Stimulated activated CD4-positive, alpha-beta T cell treated with anti-CD3 and anti-CD28 coated beads, Interleukin-15, amount 100 ng/mL, for 1 hour (primary cell): Measurements from ENCODE around the gene CD33.
"Not testable (repeated sequence)": the region's sequence is repeated elsewhere in the genome, so short reads cannot be mapped to it uniquely, and the experiment has no call there.

Experiments used
- DNase-seq, 2 donors: peaks; one replicate each; pipeline ENCODE4 v3.0.0-alpha.2; 2020; ENCODE audit warnings: low read depth in 1 of 2, low spot score in 1 of 2

Gene CD33

DNA sequence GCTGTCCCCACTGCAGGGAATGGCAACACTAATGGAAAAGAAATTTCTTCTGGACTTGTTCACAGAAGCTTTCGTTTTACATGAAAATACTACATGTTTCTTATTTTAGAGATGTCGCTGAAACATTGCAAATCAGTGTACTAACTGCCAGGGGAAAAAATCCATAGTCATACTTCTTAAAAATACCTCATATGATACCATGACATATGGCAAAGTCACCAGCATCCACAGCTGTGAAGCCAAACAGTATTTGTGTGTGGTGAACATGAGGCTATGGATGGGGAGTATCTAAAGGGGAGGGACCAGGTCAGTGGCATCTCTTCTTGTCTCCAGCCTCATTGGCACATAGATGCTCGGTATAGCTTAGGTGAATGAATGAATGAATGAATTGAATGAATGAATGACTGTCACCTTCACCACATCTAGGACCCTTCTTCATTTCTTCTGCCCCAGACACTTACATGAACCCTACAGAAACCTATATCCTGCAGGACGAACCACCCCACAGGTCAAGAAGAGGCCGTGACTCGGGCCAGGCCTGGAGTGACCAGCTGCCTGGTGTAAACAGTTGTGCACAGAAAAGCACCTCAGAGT lies 14.6 kb upstream of the CD33 start:
- DNase-seq: no peak

DNA sequence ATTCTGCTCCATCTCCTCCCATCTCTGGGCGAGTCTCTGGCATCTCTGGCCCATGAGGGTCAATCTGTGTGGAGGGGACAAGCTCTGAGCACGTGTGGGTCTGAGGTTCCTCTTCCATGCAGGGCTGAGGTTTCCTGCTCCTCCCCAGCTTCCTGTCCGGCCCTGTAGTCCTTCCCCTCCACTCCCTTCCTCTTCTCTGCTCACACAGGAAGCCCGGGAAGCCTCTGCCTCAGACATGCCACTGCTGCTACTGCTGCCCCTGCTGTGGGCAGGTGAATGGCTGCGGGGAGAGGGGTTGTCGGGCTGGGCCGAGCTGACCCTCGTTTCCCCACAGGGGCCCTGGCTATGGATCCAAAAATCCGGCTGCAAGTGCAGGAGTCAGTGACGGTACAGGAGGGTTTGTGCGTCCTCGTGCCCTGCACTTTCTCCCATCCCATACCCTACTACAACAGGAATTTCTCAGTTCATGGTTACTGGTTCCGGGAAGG lies 14.0 kb upstream of the CD33 start:
- not testable (repeated sequence) for DNase-seq

DNA sequence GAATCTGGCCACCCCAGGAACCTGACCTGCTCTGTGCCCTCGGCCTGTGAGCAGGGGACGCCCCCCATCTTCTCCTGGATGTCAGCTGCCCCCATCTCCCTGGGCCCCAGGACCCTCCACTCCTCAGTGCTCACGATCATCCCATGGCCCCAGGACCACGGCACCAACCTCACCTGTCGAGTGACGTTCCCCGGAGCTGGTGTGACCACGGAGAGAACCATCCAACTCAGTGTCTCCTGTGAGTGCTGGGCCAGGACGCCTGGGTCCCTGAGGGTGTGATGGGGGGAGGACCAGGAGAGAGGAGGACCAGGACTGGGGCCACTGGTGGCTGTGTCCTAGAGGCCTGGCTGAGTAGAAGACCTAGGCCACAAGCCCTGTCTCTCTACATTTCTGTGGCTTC lies 13.0 kb upstream of the CD33 start:
- DNase-seq: no peak

DNA sequence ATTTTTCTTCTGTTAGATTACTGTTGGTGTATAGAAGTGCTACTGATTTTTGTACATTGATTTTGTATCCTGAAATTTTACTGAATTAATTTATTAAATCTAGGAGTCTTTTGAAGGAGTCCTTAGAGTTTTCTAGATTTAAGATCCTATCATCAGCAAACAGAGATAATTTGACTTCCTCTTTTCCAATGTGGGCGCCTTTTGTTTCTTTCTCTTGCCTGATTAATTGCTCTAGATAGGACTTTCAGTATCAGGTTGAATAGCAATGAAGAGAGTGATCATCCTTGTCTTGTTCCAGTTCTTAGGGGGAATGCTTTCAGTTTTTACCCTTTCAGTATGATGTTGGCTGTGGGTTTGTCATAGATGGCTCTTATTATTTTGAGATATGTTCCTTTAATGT lies 5.6 kb upstream of the CD33 start:
- DNase-seq: no peak

DNA sequence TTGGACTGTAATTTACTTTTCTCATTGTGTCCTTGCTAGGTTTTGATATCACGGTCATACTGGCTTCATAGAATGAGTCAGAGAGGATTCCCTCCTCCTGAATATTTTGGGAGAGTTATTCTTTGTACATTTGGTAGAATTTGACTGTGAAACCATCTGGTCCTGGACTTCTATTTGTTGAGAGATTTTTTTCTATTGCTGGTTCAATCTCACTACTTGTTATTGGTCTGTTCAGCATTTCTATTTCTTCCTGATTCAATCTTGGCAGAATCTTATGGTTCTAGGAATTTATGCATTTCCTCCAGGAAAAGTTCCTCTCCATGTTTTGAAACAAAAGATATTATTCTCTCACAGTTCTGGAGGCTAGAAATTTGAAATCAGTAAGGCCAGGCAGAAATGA lies 4.9 kb upstream of the CD33 start:
- DNase-seq: no peak

DNA sequence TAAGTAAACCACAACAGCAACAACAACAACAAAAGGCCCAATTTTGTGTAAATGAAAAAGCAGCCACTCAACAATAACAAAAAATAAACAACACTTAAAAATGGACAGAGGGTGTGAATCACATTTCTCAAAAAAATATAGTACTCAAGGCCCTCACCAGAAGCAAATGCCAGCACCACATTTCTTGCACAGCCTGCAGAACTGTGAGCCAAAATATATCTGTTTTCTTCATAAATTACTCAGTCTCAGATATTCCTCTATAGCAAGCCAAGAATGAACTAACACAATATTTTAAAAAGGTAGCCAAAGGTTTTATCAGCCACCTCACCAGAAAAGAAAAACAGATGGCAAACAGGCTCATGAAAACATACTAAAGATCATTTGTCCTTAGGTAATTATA lies 3.9 kb upstream of the CD33 start:
- no peak for DNase-seq

DNA sequence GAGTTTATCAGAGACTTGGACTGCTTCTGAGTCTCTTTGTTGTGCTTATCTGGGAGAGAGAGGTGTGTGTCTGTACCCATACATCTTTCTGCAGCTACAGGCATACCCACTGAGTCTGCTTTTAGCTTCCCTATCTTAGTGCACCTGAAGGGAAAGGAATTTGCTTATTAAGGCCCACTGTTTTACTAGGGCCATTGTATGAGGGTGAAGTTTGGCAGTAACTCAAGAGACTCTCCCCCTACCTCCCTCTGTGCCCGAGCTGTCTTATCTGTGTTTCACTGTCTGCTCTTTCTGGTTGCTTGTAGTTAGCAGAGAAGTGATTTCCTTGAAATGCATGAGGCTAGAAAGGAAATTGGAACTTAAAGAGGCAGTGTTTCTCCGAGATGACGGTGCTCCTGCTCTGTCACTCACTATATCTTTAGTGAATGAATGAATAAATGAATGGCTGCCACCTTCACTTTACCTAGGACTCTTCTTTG lies 678 bp upstream of the CD33 start:
- DNase-seq: no peak

DNA sequence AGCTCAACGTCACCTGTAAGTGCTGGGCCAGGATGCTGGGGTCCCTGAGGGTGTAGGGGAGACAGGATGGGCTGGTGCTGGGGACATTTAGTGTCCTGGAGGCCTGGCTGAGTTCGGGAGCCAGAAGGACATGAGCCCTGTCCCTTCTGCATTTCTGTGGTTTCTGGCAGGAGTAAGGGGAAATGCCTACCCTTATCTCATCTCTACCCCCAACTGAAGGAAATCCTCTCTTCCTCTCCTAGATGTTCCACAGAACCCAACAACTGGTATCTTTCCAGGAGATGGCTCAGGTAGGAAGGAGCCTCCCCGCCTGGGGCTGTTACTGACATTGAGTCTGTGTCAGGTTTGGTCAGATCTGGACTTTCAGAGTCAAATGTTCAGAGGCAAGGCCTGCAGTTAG lies 1.2 kb downstream of the CD33 start:
- DNase-seq: no peak

DNA sequence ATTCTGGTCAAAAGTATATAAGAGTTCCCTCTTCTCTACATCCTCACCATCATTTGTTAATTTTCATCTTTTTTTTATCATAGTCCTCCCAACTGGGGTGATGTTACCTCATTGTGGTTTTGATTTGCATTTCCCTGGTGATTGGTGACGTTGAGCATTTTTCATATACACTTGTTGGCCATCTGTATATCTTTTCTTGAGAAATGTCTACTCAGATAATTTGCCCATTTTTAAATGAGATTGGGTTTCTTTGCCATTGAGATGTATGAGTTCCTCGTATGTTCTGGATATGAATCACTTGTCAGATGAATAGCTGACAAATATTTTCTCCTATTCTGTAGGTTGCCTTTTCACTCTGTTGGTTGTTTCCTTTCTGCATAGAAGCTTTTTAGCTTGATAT lies 2.4 kb downstream of the CD33 start:
- DNase-seq: no peak

DNA sequence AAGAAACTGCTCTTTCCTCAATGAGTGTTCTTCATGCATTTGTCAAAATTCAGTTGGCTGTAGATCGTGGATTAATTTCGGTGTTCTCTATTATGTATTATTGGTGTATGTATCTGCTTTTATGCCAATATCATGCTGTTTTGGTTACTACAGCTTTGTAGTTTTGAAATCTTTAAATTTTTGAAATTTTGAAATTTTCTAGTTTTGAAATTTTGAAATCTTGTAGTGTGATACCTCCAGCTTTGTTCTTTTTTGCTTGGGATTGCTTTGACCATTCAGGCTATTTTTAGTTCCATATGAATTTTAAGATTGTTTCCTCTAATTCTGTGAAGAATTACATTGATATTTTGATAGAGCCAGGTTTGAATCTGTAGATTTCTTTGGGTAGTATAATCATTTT lies 3.1 kb downstream of the CD33 start:
- no peak for DNase-seq

DNA sequence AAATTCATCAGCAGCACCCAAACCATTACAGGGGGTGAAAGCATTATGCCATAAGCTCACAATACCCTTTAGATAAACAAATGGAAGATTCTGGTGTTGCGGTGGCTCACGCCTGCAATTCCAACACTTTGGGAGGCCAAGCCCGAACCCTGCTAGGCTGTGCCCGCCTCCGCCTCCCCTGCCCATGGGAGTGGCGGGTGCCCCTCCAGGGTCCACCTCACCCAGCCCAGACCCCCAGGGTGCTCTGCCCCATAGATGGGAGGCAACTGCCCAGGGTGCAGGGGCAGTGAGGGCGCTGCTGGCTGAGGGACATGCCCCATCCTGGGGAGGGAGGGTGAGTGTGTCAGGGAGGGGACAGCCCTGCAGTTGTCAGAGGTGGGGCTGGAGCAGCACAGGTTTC lies 16.0 kb downstream of the CD33 start:
- no peak for DNase-seq

DNA sequence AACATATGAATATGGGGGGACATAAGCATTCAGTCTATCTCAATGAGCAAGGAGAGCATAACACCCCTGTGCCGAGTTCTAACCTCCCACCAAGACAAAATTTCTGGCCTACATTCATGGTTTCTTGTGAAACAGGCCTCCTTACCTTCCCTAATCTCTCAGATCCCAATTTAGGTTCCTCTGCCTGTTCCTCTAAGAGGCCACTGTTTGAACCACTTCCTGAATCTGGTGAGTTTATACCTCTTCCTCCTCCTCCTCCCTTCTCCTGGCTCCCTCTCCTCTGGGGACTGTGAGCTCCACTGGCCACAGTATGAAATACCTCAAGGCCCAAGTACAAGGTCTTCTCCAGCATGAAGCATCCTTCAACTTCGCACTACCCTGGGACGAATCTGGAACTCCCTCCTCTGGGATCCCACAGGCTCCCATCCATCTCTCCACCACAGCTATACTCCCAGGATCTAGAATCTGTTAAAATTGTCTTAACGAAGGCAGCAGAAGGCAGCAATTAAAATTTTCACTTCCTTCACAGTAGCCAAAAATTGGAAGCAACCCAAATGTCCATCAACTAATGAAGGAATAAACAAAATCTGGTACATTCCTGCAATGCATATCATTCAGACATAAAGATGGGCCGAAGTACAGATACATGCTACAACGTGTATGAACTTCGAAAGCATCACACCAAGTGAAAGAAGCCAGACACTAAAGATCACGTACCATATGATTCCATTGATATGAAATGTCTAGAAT lies 18.2 kb downstream of the CD33 start:
- no peak for DNase-seq

DNA sequence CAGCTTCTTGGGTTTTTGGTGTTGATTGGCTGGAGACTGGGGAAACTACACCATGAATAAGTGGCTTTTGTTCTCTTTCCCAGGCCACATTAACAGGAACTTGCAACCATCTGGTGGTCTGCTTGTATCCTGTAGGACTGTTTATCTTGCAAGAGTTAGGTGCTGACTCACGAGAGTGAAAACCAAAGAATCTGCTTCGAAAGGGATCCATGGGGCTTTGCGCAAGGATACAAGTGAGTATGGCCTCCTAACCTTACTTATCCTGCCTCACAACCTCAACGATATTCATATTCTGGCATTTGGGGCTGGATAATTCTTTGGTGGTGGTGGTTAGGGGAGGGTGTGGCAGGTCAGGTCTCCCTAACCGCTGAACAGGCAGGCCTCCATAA lies 21.3 kb downstream of the CD33 start:
- DNase-seq: no peak

DNA sequence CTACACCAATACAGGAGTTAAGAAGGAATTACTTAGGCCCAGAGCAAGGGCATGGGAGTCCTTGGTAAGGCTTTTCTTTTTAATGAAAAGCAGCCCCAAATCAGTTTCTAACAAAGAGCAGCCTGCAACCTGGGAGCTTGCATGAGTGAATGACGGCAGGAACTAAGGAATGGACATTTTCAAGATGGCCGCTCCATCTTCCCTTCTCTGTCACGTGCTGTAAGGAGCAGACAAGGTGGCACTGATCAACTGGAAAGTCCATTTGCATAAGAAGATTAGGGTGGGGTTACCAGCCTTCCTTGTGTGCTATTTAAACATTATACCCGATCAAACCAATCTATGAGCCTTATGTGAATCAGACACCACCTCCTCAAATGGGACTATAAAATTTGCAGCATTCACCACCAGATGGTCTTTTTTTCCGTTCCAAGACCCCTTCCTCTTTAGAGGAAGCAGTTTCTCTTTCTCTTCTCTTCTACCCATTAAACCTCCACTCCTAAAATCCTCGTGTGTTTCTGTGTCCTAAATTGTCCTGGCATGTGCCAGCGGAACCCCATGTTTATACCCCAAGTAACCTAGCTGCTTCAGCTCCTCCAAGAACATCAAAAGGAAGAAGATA lies 23.2 kb downstream of the CD33 start:
- DNase-seq: no peak

DNA sequence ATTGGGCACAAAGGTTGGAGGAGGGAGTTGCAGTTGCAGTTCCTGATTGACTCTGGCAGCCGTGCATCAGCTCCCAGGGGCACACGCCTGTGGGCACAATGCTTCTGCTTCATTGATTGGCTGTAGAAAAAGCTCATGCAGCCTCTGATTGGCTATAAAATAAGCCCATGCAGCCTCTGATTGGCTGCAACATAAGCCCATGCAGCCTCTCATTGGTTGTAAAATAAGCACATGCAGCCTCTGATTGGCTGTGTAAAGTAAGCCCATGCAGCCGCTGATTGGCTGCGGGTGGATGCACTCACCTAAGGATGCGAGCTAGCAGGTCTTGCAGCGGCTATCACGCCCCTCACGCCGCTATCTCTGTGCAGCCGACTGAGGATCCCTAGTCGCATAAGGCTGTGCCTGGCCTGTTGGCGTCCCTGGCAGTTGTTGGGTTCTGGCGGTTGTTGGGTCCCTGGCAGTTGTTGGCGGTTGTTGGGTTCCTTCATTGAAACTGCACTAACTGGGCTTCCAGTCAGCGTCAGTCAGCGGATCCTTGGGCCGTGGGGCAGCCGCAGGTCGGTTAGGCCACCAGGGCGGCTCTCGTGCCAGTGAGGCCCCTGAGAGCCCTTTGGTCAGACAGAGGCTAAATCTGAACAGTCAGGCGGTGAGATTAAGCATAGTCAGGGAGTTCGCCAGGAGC lies 26.0 kb downstream of the CD33 start, which contains the start of gene SIGLECL1:
Gene SIGLECL1 (plus strand): TSS at position 295 of the 682 bp plus-strand sequence. CDS start 12,993 bp downstream, outside the sequence.
- no peak for DNase-seq

DNA sequence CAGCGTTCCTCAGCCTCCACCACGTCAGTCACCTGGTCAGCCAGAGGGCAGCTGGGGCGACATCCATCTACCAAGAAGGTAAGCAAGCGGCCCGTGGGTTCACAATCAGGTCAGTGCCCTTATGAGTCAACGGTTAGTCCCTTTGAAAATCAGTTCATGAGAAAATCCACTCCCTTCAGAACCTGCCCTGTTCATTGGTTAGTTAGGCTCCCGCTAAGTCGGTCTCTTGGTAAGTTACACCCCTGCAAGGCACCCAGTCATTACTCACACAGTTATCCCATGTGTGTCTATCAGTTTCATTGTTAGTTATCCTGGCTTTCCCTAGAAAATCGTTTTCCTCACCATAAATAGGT lies 26.6 kb downstream of the CD33 start:
- no peak for DNase-seq

DNA sequence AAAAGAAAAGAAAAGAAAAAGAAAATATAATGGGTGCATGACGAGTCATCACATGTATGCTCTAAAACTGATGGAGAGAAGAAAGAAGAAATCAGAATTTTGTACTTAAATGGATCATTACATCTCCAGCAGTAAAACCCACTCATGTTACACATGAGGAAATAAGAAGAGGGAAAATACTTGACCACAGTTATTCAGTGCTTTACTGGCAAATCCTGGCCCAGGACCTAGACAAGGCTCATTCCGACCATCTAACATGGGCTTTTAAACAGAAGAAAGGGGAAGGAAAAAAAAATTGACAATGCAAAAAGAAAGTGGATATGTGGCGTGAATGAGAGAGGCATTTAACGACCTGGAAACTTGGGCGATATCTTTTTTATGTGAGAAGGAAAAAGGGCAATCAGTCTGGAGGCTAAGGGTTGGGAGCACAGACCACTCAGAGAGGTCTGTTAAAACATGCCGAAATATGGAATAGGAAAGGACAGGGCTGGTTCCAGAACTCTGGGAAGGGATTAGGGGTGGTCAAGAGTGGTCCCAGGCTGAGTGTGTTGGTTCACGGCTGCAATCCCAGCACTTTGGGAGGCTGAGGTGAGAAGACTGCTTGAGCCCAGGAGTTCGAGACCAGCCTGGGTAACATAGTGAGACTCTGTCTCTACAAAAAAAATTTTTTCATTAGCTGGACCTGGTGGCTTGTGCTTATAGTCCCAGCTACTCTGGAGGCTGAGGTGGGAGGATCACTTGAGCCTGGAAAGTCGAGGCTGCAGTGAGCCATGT lies 27.6 kb downstream of the CD33 start:
- DNase-seq: no peak

DNA sequence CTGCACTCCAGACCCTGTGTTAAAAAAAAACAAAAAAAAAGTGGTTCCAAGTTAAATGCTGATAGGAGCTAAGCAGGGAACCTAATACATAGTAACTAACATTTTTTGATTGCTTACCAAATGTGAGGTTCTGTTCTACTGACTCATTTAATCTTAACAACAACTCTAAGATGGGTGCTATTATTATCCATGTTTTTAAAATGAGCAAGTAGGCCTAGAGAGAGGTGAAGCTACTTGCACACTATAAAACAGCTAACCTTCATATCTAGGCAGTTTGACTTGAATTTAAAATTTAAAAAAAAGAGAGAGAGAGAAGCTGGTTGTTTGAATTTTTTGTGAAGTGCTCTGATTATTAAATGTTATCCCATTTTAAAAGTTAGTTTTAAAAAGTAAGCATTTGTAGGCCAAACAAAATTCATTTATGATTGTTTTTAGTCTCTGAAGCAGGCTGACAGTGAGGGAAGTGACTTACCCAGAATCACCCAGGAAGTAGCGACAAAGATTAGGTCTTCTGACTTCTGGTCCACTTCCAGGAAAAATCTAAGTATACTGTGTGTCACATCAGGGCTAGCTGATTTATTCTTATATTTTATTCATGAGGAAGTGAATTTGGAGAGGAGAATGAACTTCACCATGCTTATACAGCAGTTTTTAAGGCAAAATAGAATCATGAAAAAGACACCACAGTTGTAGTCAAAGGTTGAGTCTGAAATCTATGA lies 28.4 kb downstream of the CD33 start:
- no peak for DNase-seq

DNA sequence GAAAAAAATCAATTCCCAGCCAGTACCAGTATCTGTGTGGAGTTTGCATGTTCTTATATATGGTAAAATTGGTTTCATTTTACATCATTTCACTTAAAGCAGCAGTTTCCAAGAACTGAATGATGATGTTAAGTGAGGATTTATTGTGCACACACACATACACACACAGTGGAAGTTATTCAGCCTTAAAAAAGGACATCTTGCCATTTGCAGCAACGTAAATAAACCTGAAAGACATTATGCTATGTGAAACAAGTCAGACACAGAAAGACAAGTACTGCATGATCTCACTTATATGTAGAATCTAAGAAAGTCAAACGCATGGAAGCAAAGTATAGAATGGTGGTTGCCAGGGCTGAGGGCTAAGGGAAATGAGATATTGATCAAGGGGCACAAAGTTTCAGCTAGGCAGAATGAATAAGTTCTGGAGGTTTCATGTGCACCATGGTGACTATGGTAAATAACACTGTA lies 31.3 kb downstream of the CD33 start:
- no peak for DNase-seq

DNA sequence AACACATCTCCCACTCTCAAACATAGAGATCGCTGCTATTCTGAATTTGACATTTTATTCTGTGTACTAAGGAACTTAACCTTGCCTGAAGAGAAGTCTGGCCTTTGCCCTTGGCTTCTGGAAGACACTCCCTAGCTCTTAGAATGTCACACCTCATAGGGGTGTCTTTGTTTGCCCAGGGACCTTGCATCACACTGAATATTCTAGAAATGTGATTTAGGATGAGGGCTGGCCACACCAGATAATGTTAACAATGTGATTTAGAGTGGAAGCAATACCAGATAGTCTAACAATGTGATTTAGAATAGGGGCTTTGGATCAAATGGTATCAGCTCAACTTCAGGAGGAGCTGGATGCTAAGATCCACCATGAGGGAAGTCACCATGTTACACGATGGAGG lies 32.6 kb downstream of the CD33 start:
- DNase-seq: no peak
